Left renal pelvis (tissue), 4 donors: ENCODE results near the gene PTPRT. TPM values are rescaled to one million over a fixed set of nuclear protein-coding genes. Genes with fewer than 3 reads are reported as not detected.
A peak's percentile ranks its signal among the peaks of the same experiment; 100 is the strongest.

ENCODE experiments used
- DNase-seq, 4 donors: peaks; one replicate each; pipeline ENCODE4 v3.0.0-alpha.2; 2013; ENCODE audit warnings: low read depth in 4 of 4, low spot score in 3 of 4
- polyA plus RNA-seq, 4 donors: library from polyadenylated mRNA; unstranded; fragments of 120-200 nt; gene quantifications; one replicate each; pipeline ENCODE4 v1.2.1, GENCODE V29; 2013; ENCODE audit not compliant: insufficient read length in 4 of 4

Gene PTPRT
- polyA plus RNA-seq, 4 donors, result 0.43 to 22.1 (median 0.89) TPM

DNA sequence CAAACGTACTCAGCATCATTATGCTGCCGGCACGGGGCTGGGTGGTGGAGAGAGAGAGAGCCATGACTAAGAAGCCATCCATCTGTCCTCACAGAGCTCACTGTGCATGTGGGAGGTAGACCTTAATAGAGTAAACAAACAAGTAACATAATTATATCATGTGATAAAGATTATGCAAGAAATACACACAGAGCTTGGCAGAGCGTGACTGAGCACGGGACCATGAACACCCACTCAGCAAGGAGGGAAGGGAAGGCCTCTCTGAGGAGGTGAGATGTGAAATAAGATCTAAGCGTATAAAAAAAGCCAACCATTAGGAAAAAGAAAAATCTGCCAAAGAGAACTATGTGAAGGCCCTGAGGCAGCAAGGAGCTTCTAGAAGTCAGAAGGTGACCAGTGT lies 207.5 kb downstream of the PTPRT start:
- no peak for DNase-seq

- DNase-seq, result no peak
Observed at GRCh38 chr20:42981253-42981652, 208.5 kb downstream of the PTPRT start.

GRCh38 chr20:42979720-42980119 lies 210.0 kb downstream of the PTPRT start:
- DNase-seq, result no peak

DNA sequence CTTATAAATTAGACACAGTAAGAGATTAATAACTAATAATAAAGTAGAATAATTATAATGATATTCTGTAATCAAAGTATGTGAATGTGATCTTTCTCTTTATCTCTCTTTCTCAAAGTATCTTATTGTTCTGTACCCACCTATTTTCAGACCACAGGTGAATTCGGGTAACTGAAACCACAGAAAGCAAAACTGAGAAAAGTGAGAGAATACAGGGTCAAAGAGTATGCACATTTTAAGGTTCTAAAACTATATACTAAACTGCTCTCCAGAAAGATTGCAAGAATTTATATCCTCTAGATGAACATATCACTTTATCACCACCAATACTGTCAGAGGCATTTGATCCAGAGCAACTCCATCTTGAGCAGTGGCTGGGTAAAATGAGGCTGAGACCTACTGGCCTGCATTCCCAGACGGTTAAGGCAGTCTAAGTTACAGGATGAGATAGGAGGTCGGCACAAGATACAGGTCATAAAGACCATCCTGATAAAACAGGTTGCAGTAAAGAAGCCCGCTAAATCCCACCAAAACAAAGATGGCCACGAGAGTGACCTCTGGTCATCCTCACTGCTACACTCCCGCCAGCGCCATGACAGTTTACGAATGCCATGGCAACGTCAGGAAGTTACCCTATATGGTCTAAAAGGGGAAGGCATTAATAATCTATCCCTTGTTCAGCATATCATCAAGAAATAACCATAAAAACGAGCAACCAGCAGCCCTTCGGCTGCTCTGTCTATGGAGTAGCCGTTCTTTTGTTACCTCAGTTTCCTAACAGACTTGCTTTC lies 211.3 kb downstream of the PTPRT start:
- DNase-seq, result no peak

- DNase-seq, result no peak
Observed at GRCh38 chr20:42975974-42976373, 213.7 kb downstream of the PTPRT start.

GRCh38 chr20:42974347-42974746 lies 215.4 kb downstream of the PTPRT start:
- DNase-seq, result no peak

DNA sequence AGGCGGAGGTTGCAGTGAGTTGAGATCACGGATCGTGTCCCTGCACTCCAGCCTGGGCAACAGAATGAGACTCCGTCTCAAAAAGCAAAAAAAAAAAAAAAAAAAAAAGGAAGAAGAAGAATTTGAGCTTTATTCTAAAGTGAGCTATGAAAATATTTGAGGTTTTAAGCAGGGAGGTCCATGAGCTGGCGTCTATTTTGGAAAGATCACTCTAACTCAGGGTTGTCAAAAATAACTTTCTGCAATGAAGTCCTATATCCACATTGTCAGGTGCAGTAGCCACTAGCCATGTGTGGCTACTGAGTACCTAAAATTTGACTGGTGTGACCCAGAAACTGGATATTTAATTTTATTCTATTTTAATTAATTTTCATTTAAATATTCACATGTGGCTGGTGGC lies 217.1 kb downstream of the PTPRT start:
- no peak for DNase-seq

DNA sequence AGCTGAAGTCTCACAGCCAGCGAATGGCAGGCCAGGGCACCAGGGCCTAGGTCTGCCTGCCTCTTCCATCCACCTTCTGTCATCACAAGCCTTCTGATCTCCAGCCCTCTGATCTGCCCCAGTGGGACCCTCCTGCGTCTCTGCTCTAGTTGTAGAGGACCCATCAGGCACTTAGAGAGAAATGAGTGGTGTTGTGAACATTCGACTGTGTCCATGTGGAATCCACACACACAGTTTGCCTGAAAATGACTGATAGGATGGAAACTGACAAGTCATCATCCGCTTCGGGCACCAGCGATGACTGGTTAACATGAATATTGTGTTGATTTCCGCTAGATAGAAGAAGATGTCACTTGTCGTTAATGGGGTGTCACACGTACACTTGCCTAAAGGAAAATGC lies 221.0 kb downstream of the PTPRT start:
- no peak for DNase-seq

DNA sequence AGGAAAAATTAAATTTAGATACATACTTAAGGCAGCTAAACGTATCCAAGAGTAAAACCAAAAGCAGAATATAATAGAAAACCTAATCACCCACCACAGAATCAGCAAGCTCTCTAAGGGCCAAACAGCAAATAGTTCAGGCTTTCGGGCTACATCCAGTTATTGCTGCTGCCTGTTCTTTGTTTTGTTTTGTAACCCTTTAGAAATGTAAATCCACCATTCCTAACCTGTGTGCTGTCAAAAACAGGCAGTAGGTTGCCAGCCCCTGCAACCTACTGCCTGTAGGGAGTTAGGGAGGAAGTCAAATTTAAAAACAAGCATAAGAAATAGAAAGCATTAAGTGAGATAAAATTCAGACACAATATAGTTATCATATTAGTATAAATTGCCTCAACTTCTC lies 225.9 kb downstream of the PTPRT start:
- no peak for DNase-seq

GRCh38 chr20:42961771-42962170 lies 227.9 kb downstream of the PTPRT start:
- DNase-seq, result no peak

DNA sequence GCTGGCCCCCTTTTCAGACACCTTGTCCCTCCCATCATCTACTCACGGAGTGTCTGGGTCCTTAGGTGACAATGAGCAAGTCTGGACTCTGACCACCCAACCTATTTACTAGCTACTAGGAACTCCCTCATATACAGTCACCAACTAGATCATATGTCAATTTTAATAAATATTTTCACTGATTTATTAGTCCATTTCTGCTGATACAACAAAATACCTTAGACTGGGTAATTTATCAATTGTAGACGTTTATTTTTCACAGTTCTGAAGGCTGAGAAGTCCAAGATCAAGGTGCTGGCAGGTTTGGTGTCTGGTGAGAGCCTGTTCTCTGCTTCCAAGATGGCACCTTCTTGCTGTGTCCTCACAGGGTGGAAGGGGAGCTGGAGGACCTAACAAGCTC lies 229.7 kb downstream of the PTPRT start:
- DNase-seq, result no peak

- no peak for DNase-seq
Observed at GRCh38 chr20:42958367-42959069, 231.2 kb downstream of the PTPRT start.

GRCh38 chr20:42957704-42958095 lies 232.0 kb downstream of the PTPRT start:
- DNase-seq, result no peak

GRCh38 chr20:42957018-42957703 lies 232.5 kb downstream of the PTPRT start:
- DNase-seq, result no peak

DNA sequence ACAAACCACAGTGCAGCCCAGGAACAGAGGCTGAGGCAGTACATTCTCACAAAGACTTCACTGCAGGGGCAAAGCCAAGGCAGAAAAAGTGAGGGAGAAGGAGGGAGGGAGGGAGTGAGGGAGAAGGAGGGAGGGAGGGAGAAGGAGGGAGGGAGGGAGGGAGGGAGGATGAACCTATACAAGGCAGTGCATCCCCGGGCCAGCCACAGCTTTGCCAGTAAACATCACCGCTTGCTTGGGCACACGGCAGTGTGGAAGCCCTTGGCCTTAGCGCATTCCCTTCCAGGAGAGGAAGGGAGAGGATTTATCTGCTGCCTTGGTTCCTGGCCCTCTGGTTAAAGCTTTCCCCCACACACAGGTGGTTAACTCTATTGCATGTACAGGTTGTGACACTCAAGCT lies 234.0 kb downstream of the PTPRT start:
- no peak for DNase-seq

DNA sequence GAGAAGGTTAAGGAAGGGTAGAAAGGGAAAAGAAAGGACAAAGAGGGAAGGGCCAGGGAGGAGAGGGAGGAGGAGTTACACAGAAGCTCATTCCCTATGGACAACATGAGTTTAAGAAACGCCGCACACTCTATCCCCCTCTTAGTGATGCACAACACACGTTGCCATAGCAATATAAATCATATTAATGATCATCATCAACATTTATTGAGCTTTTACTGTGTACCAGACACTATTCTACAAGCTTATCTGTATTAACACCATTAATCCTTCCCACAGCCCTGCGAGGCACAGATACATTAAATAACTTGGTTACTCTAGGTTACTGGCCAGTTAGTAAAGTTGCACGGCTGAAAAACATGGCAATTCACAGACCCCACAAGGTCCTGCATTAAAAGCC lies 234.8 kb downstream of the PTPRT start:
- no peak for DNase-seq

DNA sequence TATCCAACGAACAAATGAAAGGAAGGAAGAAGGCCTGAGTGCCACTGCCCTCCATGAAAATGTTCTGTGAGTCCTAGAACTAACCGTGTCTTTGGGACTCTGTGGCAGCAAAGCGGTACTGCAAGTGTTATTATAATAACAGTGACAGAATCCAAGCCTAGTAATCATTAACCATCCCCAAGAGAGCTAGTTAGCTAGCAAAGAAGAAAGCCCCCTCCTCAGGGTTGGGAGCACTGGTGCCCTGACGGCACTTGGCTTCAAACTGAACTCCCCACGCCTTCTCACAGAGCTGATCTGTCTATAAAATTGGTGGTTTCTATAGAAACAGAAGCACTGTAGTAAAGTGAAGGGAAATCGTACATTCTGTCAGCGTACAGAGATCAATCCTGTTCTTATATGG lies 239.8 kb downstream of the PTPRT start:
- DNase-seq, result peak in 3 of 4 donors; percentile 1 to 16 (median 2)

- no peak for DNase-seq
Observed at GRCh38 chr20:42945234-42945994, 244.3 kb downstream of the PTPRT start.

DNA sequence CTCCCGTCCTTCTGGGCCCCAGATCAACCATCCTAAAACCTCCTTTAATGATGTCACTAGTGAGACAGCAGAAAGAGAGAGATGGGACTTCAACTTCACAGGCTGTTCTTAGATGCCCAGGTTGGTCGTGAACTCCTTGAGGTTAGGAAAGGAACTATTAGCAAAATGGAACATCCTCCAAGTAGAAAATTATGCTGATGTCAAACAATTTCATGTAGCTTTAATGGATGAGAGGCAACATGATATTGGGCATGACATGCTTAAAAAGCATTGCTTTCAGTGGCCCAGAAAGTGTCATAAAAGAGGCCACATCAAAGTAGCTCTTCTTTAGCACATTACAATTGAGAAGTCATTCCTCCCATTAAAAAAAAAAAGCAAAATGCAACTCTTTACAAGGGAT lies 248.1 kb downstream of the PTPRT start:
- no peak for DNase-seq

DNA sequence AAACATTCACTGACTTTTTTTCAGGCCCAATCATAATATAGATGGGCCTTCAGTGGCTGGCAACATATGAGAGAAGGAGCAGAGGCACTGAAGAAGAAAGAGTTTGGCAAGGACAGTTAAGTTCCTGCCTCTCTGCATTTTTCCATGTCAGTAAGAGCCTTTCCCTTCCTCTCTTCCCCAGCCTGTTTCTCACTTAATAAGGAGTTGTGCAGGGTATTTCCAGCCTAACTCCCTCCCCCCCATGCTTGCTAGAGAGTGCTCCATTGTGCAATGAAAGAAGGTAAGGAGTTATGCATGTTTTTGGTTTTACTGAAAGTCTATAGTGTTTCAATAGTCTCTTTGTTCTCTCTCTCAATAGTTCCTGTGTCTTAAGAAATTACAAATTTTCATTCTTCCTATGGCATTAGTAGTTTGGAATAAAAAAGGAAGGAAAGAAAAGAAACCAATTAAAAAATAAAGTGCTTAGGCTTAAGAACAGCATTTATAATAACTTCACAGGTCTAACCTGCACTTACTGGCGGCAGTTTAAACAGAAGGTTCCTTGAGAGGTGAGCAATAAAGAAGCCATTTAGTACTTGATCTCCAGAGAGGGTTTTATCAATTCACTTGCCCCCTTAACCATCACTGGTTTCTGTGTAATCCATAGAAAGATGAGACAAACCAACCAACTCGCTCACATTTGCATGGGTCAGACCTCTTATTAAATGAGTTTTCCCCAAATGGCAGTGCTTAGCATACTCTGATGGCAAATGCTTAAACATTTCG lies 251.1 kb downstream of the PTPRT start:
- no peak for DNase-seq
